Endothelial cell of umbilical vein (primary cell): ENCODE data around the gene FARP2. TPM values are rescaled to one million over a fixed set of nuclear protein-coding genes. Genes with fewer than 3 reads are reported as not detected.

ENCODE experiments used
- BruUV-seq: library from RNA; stranded (reverse); fragments of 400-500 nt; replicated peaks from 2 replicates; lab custom pipeline; 2021; lab: Mats Ljungman, UMichigan
- CTCF ChIA-PET: fragments of 300-600, 350-600 bp; sonication (Branson Sonifier 250); formaldehyde crosslinking; loops from one replicate; lab custom pipeline; 2021; ENCODE audit warnings: antibody characterized with exemption, inconsistent platforms; lab: Charles Lee
- POLR2A ChIA-PET: fragments of 300-600, 350-600 bp; sonication (Branson Sonifier 250); formaldehyde crosslinking; loops from one replicate; lab custom pipeline; 2021; ENCODE audit warnings: antibody characterized with exemption, inconsistent platforms; lab: Charles Lee
- DNase-seq: peaks from one replicate; pipeline ENCODE4 v3.0.0-alpha.2; 2011; ENCODE audit warnings: low read depth, low spot score
- FAIRE-seq: peaks from 2 replicates; lab custom pipeline; 2011; peaks lifted over from hg19 to GRCh38; lab: Jason Lieb, UNC
- H2AFZ ChIP-seq: 2 replicates; pipeline ENCODE4 v1.6.0; 2012; ENCODE audit warnings: low read depth, low read length, control low read depth, inconsistent platforms
- H3K27ac ChIP-seq: 2 replicates; pipeline ENCODE4 v1.5.1; 2011; ENCODE audit warnings: low read depth, mild to moderate bottlenecking, control low read depth, low read length, moderate library complexity; ENCODE audit not compliant: insufficient read depth
- H3K27me3 ChIP-seq, 2 experiments: 2 replicates each; pipeline versions ENCODE4 v1.6.0 to v1.6.1; 2011; ENCODE audit warnings: low read length in 2 of 2, mixed read lengths in 1 of 2; ENCODE audit not compliant: control insufficient read depth in 2 of 2, insufficient read depth in 2 of 2
- H3K36me3 ChIP-seq, 2 experiments: 2 replicates in 1 of 2; 3 replicates in 1 of 2; pipeline ENCODE4 v1.5.1; 2011; ENCODE audit warnings: low read length in 2 of 2, mild to moderate bottlenecking in 1 of 2, moderate library complexity in 1 of 2; ENCODE audit not compliant: control insufficient read depth in 2 of 2, insufficient read depth in 2 of 2; ENCODE audit errors: extremely low read depth in 1 of 2
- H3K4me1 ChIP-seq: 3 replicates; pipeline ENCODE4 v1.5.1; 2011; ENCODE audit warnings: mild to moderate bottlenecking, low read length; ENCODE audit not compliant: control insufficient read depth, insufficient read depth; ENCODE audit errors: extremely low read depth
- H3K4me2 ChIP-seq: 2 replicates; pipeline ENCODE4 v1.6.1; 2011; ENCODE audit warnings: low read length, control low read depth, mixed read lengths; ENCODE audit not compliant: insufficient read depth
- H3K4me3 ChIP-seq, 3 experiments: fragments of 200-600 bp in 1 of 3; sonication (generic), shearing (Covaris generic) in 1 of 3; replicated peaks in 1 of 3; 2 replicates each; pipeline ENCODE4 v1.5.1; 2011 to 2016; ENCODE audit warnings: control low read depth in 3 of 3, low read length in 3 of 3, mild to moderate bottlenecking in 2 of 3, inconsistent platforms in 1 of 3, low read depth in 1 of 3, moderate library complexity in 1 of 3; ENCODE audit not compliant: insufficient read depth in 1 of 3
- H3K79me2 ChIP-seq: 2 replicates; pipeline ENCODE4 v1.6.0; 2012; ENCODE audit warnings: low read length, inconsistent platforms; ENCODE audit not compliant: control insufficient read depth, insufficient read depth
- H3K9ac ChIP-seq: replicated peaks from 2 replicates; pipeline ENCODE3; 2011; ENCODE audit warnings: low read length, control low read depth; ENCODE audit not compliant: insufficient read depth; ENCODE audit errors: extremely low read depth
- H3K9me1 ChIP-seq: replicated peaks from 3 replicates; pipeline ENCODE4 v1.6.0; 2011; ENCODE audit warnings: mild to moderate bottlenecking, low read length; ENCODE audit not compliant: control insufficient read depth, insufficient read depth; ENCODE audit errors: extremely low read depth
- H3K9me3 ChIP-seq: replicated peaks from 2 replicates; pipeline ENCODE4 v1.5.1; 2012; ENCODE audit warnings: low read length, inconsistent platforms; ENCODE audit not compliant: control insufficient read depth, insufficient read depth
- H4K20me1 ChIP-seq: replicated peaks from 2 replicates; pipeline ENCODE3; 2011; ENCODE audit warnings: mild to moderate bottlenecking, low read length; ENCODE audit not compliant: control insufficient read depth, insufficient read depth; ENCODE audit errors: extremely low read depth
- EZH2 ChIP-seq: IDR thresholded peaks from 2 replicates; pipeline ENCODE4 v1.6.1; 2012; ENCODE audit warnings: borderline replicate concordance, low read depth, mild to moderate bottlenecking, moderate library complexity, low read length, inconsistent platforms; ENCODE audit not compliant: severe bottlenecking
- FOS ChIP-seq: IDR thresholded peaks from 2 replicates; pipeline ENCODE4 v1.6.1; 2011; ENCODE audit warnings: mild to moderate bottlenecking, low read length, moderate library complexity, borderline replicate concordance; ENCODE audit not compliant: insufficient read depth
- GATA2 ChIP-seq: IDR thresholded peaks from 2 replicates; pipeline ENCODE4 v1.7.0; 2011; ENCODE audit warnings: low read depth, mild to moderate bottlenecking, moderate library complexity, mixed read lengths, low read length; ENCODE audit not compliant: insufficient read length, insufficient read depth
- JUN ChIP-seq: IDR thresholded peaks from 2 replicates; pipeline ENCODE4 v1.6.1; 2011; ENCODE audit warnings: borderline replicate concordance, low read depth; ENCODE audit not compliant: insufficient read length, insufficient read depth
- MYC ChIP-seq: IDR thresholded peaks from one replicate; pipeline ENCODE4 v1.6.1; 2011; ENCODE audit warnings: mild to moderate bottlenecking, low read depth, low read length
- POLR2A ChIP-seq: IDR thresholded peaks from 2 replicates; pipeline ENCODE4 v1.6.1; 2012; ENCODE audit warnings: low read depth, mild to moderate bottlenecking, control low read depth, low read length
- POLR2AphosphoS5 ChIP-seq: IDR thresholded peaks from 2 replicates; pipeline ENCODE4 v1.6.1; 2012; ENCODE audit warnings: low read depth, mild to moderate bottlenecking, control low read depth, low read length, moderate library complexity; ENCODE audit not compliant: insufficient read depth
- dilution Hi-C: fragments of 300-500 bp; cut with MboI; formaldehyde crosslinking; loops from one replicate; pipeline ENCODE4 v1.15.0; 2019; ENCODE audit warnings: low sequenced_read_pairs; ENCODE audit not compliant: extremely low pct_ligation_motif_present
- intact Hi-C: fragments of 100-400 bp; cut with micrococcal nuclease; formaldehyde crosslinking; loops from one replicate; pipeline ENCODE4 v1.10.0; 2022
- polyA plus RNA-seq, 4 experiments: library from polyadenylated mRNA; depleted of rRNA in 3 of 4; stranded (reverse) in 3 of 4; unstranded in 1 of 4; fragments of >200 nt; gene quantifications; 2 replicates each; pipeline versions ENCODE4 v1.2.1 to v1.2.3, GENCODE V29; 2011 to 2012; ENCODE audit warnings: missing spikeins in 1 of 4
- total RNA-seq: library from RNA; stranded (reverse); gene quantifications from 2 replicates; pipeline ENCODE4 v1.2.3, GENCODE V29; 2021
- TF ChIP-seq, protein P1 (sequence below), 2 donors: IDR thresholded peaks; 1 replicate in 1 of 2; 2 replicates in 1 of 2; pipeline ENCODE4 v1.5.1; 2011; ENCODE audit warnings: low read length in 2 of 2, mild to moderate bottlenecking in 2 of 2, moderate library complexity in 2 of 2, control low read depth in 1 of 2, inconsistent platforms in 1 of 2, low read depth in 1 of 2; ENCODE audit not compliant: insufficient read depth in 1 of 2; ENCODE audit errors: extremely low read depth in 1 of 2
- TF ChIP-seq, protein P2 (sequence below): IDR thresholded peaks from 2 replicates; pipeline ENCODE4 v1.6.1; 2011; ENCODE audit not compliant: insufficient read depth, insufficient read length

FARP2 gene
- total and polyA plus RNA-seq, 2 donors (not counting 3 experiments of a cell fraction or from before 2014, with no cell fraction given), result 15.3 to 45.3 TPM

GRCh38 chr2:241324775-241325174 lies 31.3 kb upstream of the FARP2 start:
- Histone ChIP-seq H3K9me3 (no peaks in the 10 kb centered on the region), H3K9ac (no peak overlapping the region), H3K9me1 (no peaks in the 10 kb centered on the region), H3K4me2 (no peak overlapping the region), H4K20me1 (peaks cover 11% of the 10 kb centered on the region), H3K27me3 (no peaks in the 10 kb centered on the region), H3K4me1 (peaks cover 29% of the 10 kb centered on the region), H3K36me3 (peaks cover 19% of the 10 kb centered on the region in 2 experiments), H3K27ac (no peak overlapping the region), H3K4me3 (no peak overlapping the region), H3K79me2 (peaks cover 80% of the 10 kb centered on the region), H2AFZ (no peak overlapping the region)
- DNase-seq (no peak), FAIRE-seq (no peak)
- ChIA-PET CTCF (no interaction called here), POLR2A (no interaction called here)
- intact Hi-C loops (no loop called here), dilution Hi-C loops (no loop called here)
- TF ChIP-seq, protein P1, sequence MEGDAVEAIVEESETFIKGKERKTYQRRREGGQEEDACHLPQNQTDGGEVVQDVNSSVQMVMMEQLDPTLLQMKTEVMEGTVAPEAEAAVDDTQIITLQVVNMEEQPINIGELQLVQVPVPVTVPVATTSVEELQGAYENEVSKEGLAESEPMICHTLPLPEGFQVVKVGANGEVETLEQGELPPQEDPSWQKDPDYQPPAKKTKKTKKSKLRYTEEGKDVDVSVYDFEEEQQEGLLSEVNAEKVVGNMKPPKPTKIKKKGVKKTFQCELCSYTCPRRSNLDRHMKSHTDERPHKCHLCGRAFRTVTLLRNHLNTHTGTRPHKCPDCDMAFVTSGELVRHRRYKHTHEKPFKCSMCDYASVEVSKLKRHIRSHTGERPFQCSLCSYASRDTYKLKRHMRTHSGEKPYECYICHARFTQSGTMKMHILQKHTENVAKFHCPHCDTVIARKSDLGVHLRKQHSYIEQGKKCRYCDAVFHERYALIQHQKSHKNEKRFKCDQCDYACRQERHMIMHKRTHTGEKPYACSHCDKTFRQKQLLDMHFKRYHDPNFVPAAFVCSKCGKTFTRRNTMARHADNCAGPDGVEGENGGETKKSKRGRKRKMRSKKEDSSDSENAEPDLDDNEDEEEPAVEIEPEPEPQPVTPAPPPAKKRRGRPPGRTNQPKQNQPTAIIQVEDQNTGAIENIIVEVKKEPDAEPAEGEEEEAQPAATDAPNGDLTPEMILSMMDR (IDR thresholded peaks at IDR 0.05; ENCODE audit: extremely low read depth in 1 of 2, insufficient read depth in 1 of 2, low read depth in 1 of 2, low read length in 2 of 2), result no peak
- TF ChIP-seq FOS (no peak), GATA2 (no peak), EZH2 (no peak), POLR2AphosphoS5 (no peak), POLR2A (no peak), MYC (no peak), JUN (no peak)
- TF ChIP-seq, protein P2, sequence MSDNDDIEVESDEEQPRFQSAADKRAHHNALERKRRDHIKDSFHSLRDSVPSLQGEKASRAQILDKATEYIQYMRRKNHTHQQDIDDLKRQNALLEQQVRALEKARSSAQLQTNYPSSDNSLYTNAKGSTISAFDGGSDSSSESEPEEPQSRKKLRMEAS, result no peak
- BruUV-seq, result no TSS peak
